PC-3 (cell line): ENCODE data around the gene RSAD1. TPM values are rescaled to one million over a fixed set of nuclear protein-coding genes. Genes with fewer than 3 reads are reported as not detected.

Source experiments
- ATAC-seq: fragments of 200-7000 bp; cut with Tn5 transposase; 2 replicates; pipeline ENCODE4 v1.9.1; 2020; ENCODE audit warnings: mild to moderate bottlenecking, moderate library complexity
- BruUV-seq: library from RNA; stranded (reverse); fragments of 400-500 nt; replicated peaks from 2 replicates; lab custom pipeline; 2021; lab: Mats Ljungman, UMichigan
- CTCF ChIA-PET: fragments of 300-600 bp; sonication (Branson Sonifier 250); formaldehyde crosslinking; loops from one replicate; lab custom pipeline; 2022; ENCODE audit warnings: antibody characterized with exemption; lab: Charles Lee
- POLR2A ChIA-PET: fragments of 300-600 bp; sonication (Branson Sonifier 250); formaldehyde crosslinking; loops from one replicate; lab custom pipeline; 2022; ENCODE audit warnings: antibody characterized with exemption; ENCODE audit not compliant: unreplicated experiment; lab: Charles Lee
- DNase-seq: peaks from one replicate; pipeline ENCODE4 v3.0.0-alpha.2; 2015
- H2AFZ ChIP-seq: fragments of 300-600 bp; sonication (generic); 2 replicates; pipeline ENCODE4 v1.6.0; 2016; ENCODE audit warnings: antibody characterized with exemption, low read length
- H3F3A ChIP-seq: fragments of 300-600 bp; sonication (generic); one replicate; pipeline ENCODE4 v1.6.0; 2017; ENCODE audit warnings: antibody characterized with exemption, low read length, control low read depth, mild to moderate bottlenecking; ENCODE audit not compliant: unreplicated experiment
- H3K27ac ChIP-seq: fragments of 300-600 bp; sonication (generic); 2 replicates; pipeline ENCODE4 v1.5.1; 2016; ENCODE audit warnings: mild to moderate bottlenecking, low read length
- H3K27me3 ChIP-seq: fragments of 300-600 bp; sonication (generic); 2 replicates; pipeline ENCODE4 v1.6.1; 2016; ENCODE audit warnings: low read length, mixed read lengths
- H3K36me3 ChIP-seq: fragments of 300-600 bp; sonication (generic); 2 replicates; pipeline ENCODE4 v1.6.1; 2016; ENCODE audit warnings: low read depth, mixed run types, low read length, mixed read lengths
- H3K4me1 ChIP-seq: fragments of 300-600 bp; sonication (generic); 2 replicates; pipeline ENCODE4 v1.5.1; 2016; ENCODE audit warnings: low read length; ENCODE audit not compliant: insufficient read depth
- H3K4me2 ChIP-seq: fragments of 300-600 bp; sonication (generic); 2 replicates; pipeline ENCODE4 v1.6.0; 2016; ENCODE audit warnings: low read length
- H3K4me3 ChIP-seq: fragments of 300-600 bp; sonication (generic); 2 replicates; pipeline ENCODE4 v1.5.1; 2016; ENCODE audit warnings: mild to moderate bottlenecking, low read length, mixed read lengths
- H3K79me2 ChIP-seq: fragments of 300-600 bp; sonication (generic); 2 replicates; pipeline ENCODE4 v1.6.1; 2017; ENCODE audit warnings: low read length, mixed read lengths
- H3K9ac ChIP-seq: fragments of 300-600 bp; sonication (generic); 2 replicates; pipeline ENCODE4 v1.6.0; 2016; ENCODE audit warnings: mild to moderate bottlenecking, low read length
- H3K9me2 ChIP-seq: fragments of 300-600 bp; sonication (generic); replicated peaks from 2 replicates; pipeline ENCODE4 v1.6.1; 2016; ENCODE audit warnings: mixed run types, low read length, mixed read lengths
- H3K9me3 ChIP-seq: fragments of 300-600 bp; sonication (generic); 2 replicates; pipeline ENCODE4 v1.6.1; 2016; ENCODE audit warnings: low read length, mixed read lengths
- H4K20me1 ChIP-seq: fragments of 300-600 bp; sonication (generic); 2 replicates; pipeline ENCODE4 v1.6.1; 2016; ENCODE audit warnings: low read length, mixed read lengths
- CTCF ChIP-seq: fragments of 300-600 bp; sonication (generic); conservative IDR thresholded peaks from 2 replicates; pipeline ENCODE4 v1.5.1; 2017; ENCODE audit warnings: antibody characterized with exemption, low read depth, mild to moderate bottlenecking, low read length
- EZH2 ChIP-seq: fragments of 300-600 bp; sonication (generic); IDR thresholded peaks from one replicate; pipeline ENCODE4 v1.6.1; 2017; ENCODE audit warnings: antibody characterized with exemption, mild to moderate bottlenecking, low read length; ENCODE audit not compliant: unreplicated experiment
- EZH2phosphoT487 ChIP-seq: fragments of 300-600 bp; sonication (generic); IDR thresholded peaks from 2 replicates; pipeline ENCODE4 v1.6.1; 2018; ENCODE audit warnings: mild to moderate bottlenecking, antibody characterized with exemption, low read length, borderline replicate concordance
- intact Hi-C: fragments of 100-400 bp; cut with micrococcal nuclease; formaldehyde crosslinking; loops from 2 replicates; pipeline ENCODE4 v1.9.0; 2023
- total RNA-seq: library from RNA; depleted of rRNA; stranded (reverse); fragments of >200 nt; gene quantifications from 2 replicates; pipeline ENCODE4 v1.2.3, GENCODE V29; 2014

RSAD1 gene
- total RNA-seq, 1 experiment from 2014 or later: 37.7 TPM

GRCh38 chr17:50522766-50523165 lies 44.1 kb downstream of the RSAD1 start:
- ATAC-seq (no peak), DNase-seq (no peak)
- H3K4me3 ChIP-seq: no peak overlapping the region
- TF ChIP-seq CTCF (no peak), EZH2 (no peak), EZH2phosphoT487 (no peak)
- H3K27me3 ChIP-seq: no peaks in the 10 kb centered on the region
- peaks cover 3% of the 10 kb centered on the region; the same call in 1 of the 2 replicates for H3K4me1 ChIP-seq
- H3K79me2 ChIP-seq: no peaks in the 10 kb centered on the region
- H3K9me3 ChIP-seq: no peaks in the 10 kb centered on the region
- BruUV-seq: no TSS peak
- H3K27ac ChIP-seq: no peak overlapping the region
- no peaks in the 10 kb centered on the region for H3K9me2 ChIP-seq
- H3F3A ChIP-seq: no peaks in the 10 kb centered on the region
- no peak overlapping the region for H3K9ac ChIP-seq
- no peaks in the 10 kb centered on the region for H3K36me3 ChIP-seq
- H2AFZ ChIP-seq: no peak overlapping the region
- CTCF ChIA-PET: no interaction called here
- no peak overlapping the region for H3K4me2 ChIP-seq
- intact Hi-C loops: no loop called here
- no peaks in the 10 kb centered on the region for H4K20me1 ChIP-seq
- POLR2A ChIA-PET: no interaction called here

GRCh38 chr17:50523208-50523607 lies 44.5 kb downstream of the RSAD1 start:
- Histone ChIP-seq H3K27ac (no peak overlapping the region), H2AFZ (no peak overlapping the region), H3K9me2 (no peaks in the 10 kb centered on the region), H3K79me2 (no peaks in the 10 kb centered on the region), H3K4me2 (no peak overlapping the region), H3F3A (no peaks in the 10 kb centered on the region), H3K9me3 (no peaks in the 10 kb centered on the region), H3K9ac (no peak overlapping the region), H3K36me3 (no peaks in the 10 kb centered on the region), H3K4me1 (peaks cover 3% of the 10 kb centered on the region; the same call in 1 of the 2 replicates), H4K20me1 (no peaks in the 10 kb centered on the region), H3K27me3 (no peaks in the 10 kb centered on the region), H3K4me3 (no peak overlapping the region)
- intact Hi-C loops: no loop called here
- CTCF ChIA-PET: no interaction called here
- BruUV-seq: no TSS peak
- DNase-seq (no peak), ATAC-seq (no peak)
- TF ChIP-seq EZH2phosphoT487 (no peak), EZH2 (no peak), CTCF (no peak)
- POLR2A ChIA-PET: no interaction called here

GRCh38 chr17:50524838-50525237 lies 46.2 kb downstream of the RSAD1 start:
- Histone ChIP-seq H3K9me3 (no peaks in the 10 kb centered on the region), H3F3A (no peaks in the 10 kb centered on the region), H4K20me1 (no peaks in the 10 kb centered on the region), H3K36me3 (no peaks in the 10 kb centered on the region), H3K4me2 (no peak overlapping the region), H3K9ac (no peak overlapping the region), H3K27ac (no peak overlapping the region), H3K27me3 (no peaks in the 10 kb centered on the region), H3K9me2 (no peaks in the 10 kb centered on the region), H3K4me3 (no peak overlapping the region), H3K4me1 (peaks cover under 1% of the 10 kb centered on the region; the same call in 1 of the 2 replicates), H3K79me2 (no peaks in the 10 kb centered on the region), H2AFZ (no peak overlapping the region)
- TF ChIP-seq EZH2: no peak
- no peak for TF ChIP-seq EZH2phosphoT487
- TF ChIP-seq CTCF: no peak
- POLR2A ChIA-PET: interaction anchor here (0.6 kb wide), 1 partner anchor 136 kb away, joined by 3 read pairs; no protein-coding TSS in a partner anchor
- no TSS peak for BruUV-seq
- intact Hi-C loops: no loop called here
- no peak for ATAC-seq
- no peak for DNase-seq
- CTCF ChIA-PET: no interaction called here
